GM12892 (cell line): ENCODE results near the gene CPNE9.

ENCODE experiments used
- DNase-seq: peaks from one replicate; pipeline ENCODE4 v3.0.0; 2011; ENCODE audit not compliant: insufficient read length
- FAIRE-seq: peaks from 2 replicates; lab custom pipeline; 2011; peaks lifted over from hg19 to GRCh38; lab: Jason Lieb, UNC
- POLR2A ChIP-seq: IDR thresholded peaks from 2 replicates; pipeline ENCODE4 v1.6.1; 2011; ENCODE audit warnings: low read depth, low read length, control low read depth
- POLR2AphosphoS5 ChIP-seq: IDR thresholded peaks from 2 replicates; pipeline ENCODE4 v1.6.1; 2011; ENCODE audit warnings: low read depth, low read length, control low read depth
- TAF1 ChIP-seq: IDR thresholded peaks from 2 replicates; pipeline ENCODE4 v1.6.1; 2011; ENCODE audit warnings: low read depth, mild to moderate bottlenecking, control low read depth, low read length, borderline replicate concordance

The CPNE9 gene

GRCh38 chr3:9690451-9691450, 12.9 kb upstream of the CPNE9 start:
- peak; percentile 46 for FAIRE-seq

GRCh38 chr3:9691636-9692035, 12.0 kb upstream of the CPNE9 start:
- TF ChIP-seq POLR2AphosphoS5 (no peak), POLR2A (no peak), TAF1 (no peak)
- no peak for FAIRE-seq
- DNase-seq, result no peak

More at GRCh38 chr3:9690451-9691450, 12.9 kb upstream of the CPNE9 start:
- no peak for TF ChIP-seq TAF1
- peak; percentile 60; the same call in 1 of the 2 replicates for TF ChIP-seq POLR2AphosphoS5
- TF ChIP-seq POLR2A, result 0 out of 2 replicates have a peak, but pooled peaks have one; percentile 5
- DNase-seq, result peak; percentile 50

- no peak for TF ChIP-seq POLR2AphosphoS5
- TF ChIP-seq TAF1, result no peak
- TF ChIP-seq POLR2A, result no peak
- FAIRE-seq, result no peak
- DNase-seq, result no peak
Observed at GRCh38 chr3:9692416-9692815, 11.2 kb upstream of the CPNE9 start.

- no peak for FAIRE-seq
- no peak for DNase-seq
- TF ChIP-seq POLR2AphosphoS5 (no peak), POLR2A (no peak), TAF1 (no peak)
Observed at GRCh38 chr3:9695345-9695744, 8.3 kb upstream of the CPNE9 start.

- FAIRE-seq (no peak), DNase-seq (no peak)
- TF ChIP-seq TAF1 (no peak), POLR2AphosphoS5 (no peak), POLR2A (no peak)
Observed at GRCh38 chr3:9695746-9696145, 7.9 kb upstream of the CPNE9 start.

- DNase-seq, result no peak
- FAIRE-seq, result no peak
- TF ChIP-seq POLR2A (no peak), POLR2AphosphoS5 (no peak), TAF1 (no peak)
Observed at GRCh38 chr3:9696480-9697220, 7.0 kb upstream of the CPNE9 start.

- FAIRE-seq, result no peak
- DNase-seq, result no peak
- TF ChIP-seq TAF1 (no peak), POLR2AphosphoS5 (no peak), POLR2A (no peak)
Observed at GRCh38 chr3:9697892-9698291, 5.7 kb upstream of the CPNE9 start.

GRCh38 chr3:9698293-9698692, 5.3 kb upstream of the CPNE9 start:
- no peak for FAIRE-seq
- DNase-seq, result no peak
- no peak for TF ChIP-seq TAF1
- TF ChIP-seq POLR2A, result no peak
- no peak for TF ChIP-seq POLR2AphosphoS5

- no peak for FAIRE-seq
- DNase-seq, result no peak
Observed at GRCh38 chr3:9700536-9700935, 3.1 kb upstream of the CPNE9 start.

GRCh38 chr3:9701006-9701405, 2.6 kb upstream of the CPNE9 start:
- DNase-seq, result no peak
- no peak for FAIRE-seq
- TF ChIP-seq POLR2AphosphoS5 (no peak), POLR2A (no peak), TAF1 (no peak)

More at GRCh38 chr3:9700536-9700935, 3.1 kb upstream of the CPNE9 start:
- TF ChIP-seq POLR2A, result no peak
- no peak for TF ChIP-seq POLR2AphosphoS5
- no peak for TF ChIP-seq TAF1

GRCh38 chr3:9701711-9702110, 1.9 kb upstream of the CPNE9 start:
- TF ChIP-seq POLR2A, result no peak
- no peak for DNase-seq
- no peak for FAIRE-seq

GRCh38 chr3:9703240-9703639, 393 bp upstream of the CPNE9 start:
- no peak for DNase-seq
- FAIRE-seq, result no peak
- TF ChIP-seq POLR2A, result no peak
- no peak for TF ChIP-seq TAF1
- TF ChIP-seq POLR2AphosphoS5, result no peak
